GM21447 (cell line): ENCODE results near the gene JPH3.
"Not testable (repeated sequence)": the region's sequence is repeated elsewhere in the genome, so short reads cannot be mapped to it uniquely, and the experiment has no call there.

Experiments
- ATAC-seq: cut with Tn5 transposase; IDR thresholded peaks from one replicate; pipeline ENCODE4 v1.9.1; 2021; ENCODE audit not compliant: unreplicated experiment

JPH3 gene

DNA sequence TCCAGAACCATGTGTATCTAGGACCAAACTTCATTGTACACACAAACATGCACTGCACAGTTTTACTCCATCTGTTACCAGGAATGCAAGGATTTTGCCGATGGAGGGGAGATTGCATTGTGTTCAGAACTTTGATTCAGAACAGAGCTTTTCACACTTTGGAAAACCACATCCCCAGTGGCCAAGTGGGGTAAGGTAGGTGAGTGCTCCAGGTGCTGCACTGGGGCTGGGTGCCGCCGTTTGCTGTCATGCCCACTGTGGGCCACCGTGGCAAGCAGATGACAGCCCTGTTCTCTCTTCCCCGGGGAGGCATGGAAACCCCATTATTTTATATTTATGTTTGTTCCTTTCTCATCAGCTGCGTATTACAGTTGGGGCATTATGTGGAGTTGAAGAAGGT lies 29.3 kb upstream of the JPH3 start:
- ATAC-seq = no peak

DNA sequence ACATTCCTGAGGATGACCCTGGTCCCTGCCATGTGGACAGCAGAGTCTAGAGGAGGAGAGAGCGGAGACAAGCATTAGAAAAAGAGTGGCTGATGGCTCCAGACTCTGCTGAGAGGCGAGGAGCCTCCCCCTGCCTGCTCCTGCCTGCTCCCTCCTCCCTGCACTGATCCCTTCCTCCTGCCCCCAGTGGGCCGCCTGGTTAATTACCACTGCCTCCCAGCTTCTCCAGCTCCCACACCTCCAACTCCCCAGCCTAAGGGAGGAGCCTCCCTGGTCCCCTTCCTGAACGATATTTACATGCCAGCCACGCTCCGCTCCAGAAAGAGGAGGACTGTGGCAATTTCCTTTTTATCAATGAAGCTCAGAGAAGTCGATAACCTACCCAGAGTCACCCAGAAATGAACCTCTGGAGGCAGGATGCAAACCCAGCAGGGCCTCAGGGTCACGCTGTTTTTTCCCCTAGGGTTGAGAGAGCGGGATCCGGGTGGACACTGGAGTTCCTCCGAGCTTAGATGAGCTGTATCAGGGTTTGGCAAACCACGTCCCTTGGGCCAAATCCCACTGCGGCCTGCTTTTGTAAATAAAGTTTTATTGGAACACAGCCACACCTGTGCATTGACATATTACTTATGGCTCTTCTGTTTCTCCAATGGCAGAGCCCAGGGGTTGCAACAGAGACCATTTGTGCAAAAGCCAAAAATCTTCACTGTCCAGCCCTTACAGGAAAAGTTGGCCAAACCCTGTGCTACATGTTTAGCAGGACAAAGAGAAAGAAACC lies 27.1 kb upstream of the JPH3 start:
- no peak for ATAC-seq

DNA sequence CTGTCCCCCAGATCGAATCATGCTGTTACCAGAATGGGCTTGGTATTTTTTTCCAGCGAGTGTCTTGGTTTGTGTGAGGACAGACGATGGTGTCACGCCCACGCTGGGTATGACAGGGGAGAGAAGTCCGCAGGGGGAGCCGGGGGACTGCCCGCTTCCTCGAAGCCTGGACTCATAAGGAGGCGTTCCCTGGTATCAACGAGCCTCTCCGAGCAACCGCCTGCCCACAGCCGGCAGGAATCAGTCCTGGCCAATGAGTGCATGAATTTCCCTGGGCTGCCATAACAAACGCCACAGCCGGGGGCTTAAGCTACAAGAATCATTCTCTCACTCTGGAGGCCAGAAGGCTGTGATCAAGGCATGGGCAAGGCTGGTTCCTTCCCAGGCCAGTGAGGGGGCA lies 26.1 kb upstream of the JPH3 start:
- no peak for ATAC-seq

GRCh38 chr16:87578142-87578930 lies 24.0 kb upstream of the JPH3 start:
- not testable (repeated sequence) for ATAC-seq

GRCh38 chr16:87579691-87580090 lies 22.6 kb upstream of the JPH3 start:
- no peak for ATAC-seq

- no peak for ATAC-seq
Measured at GRCh38 chr16:87580855-87581261, 21.4 kb upstream of the JPH3 start.

- ATAC-seq = no peak
Measured at GRCh38 chr16:87581857-87582215, 20.5 kb upstream of the JPH3 start.

GRCh38 chr16:87582216-87582965 lies 19.9 kb upstream of the JPH3 start:
- ATAC-seq = no peak

DNA sequence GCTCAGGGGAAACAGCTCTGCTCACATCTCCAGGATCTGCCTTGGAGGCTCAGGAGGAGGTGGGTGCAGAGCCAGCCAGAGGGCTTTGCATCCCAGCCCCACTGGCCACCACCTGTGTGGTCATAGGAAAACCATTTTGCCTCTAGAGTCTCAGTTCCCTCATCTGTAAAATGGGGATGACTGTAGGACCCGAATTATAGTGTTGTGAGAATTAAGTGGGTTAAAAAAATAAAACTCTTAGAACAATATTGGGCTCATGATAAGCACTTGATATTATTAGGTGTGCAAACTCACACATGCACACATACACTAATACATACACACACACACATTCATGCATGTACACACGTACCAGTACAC lies 19.4 kb upstream of the JPH3 start:
- ATAC-seq = no peak

GRCh38 chr16:87583453-87584131 lies 18.7 kb upstream of the JPH3 start:
- no peak for ATAC-seq

DNA sequence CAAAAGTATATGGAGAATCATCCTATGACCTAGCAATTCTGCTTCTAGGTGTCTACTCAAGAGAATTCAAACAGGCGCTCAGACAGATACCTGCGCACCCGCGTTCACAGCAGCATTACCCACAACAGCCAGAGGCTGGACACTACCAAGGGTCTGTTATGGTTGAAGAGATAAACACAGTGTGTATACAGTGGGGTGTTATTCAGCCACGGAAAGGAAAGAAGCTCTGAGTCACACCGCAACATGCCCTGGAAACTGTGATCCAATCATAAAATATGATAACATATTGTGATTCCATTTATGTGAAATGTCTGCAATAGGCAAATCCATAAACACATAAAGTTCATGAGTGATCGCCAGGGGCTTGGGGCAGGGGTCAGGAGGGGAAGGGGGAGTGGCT lies 18.0 kb upstream of the JPH3 start:
- no peak for ATAC-seq

GRCh38 chr16:87584975-87585374 lies 17.3 kb upstream of the JPH3 start:
- ATAC-seq = no peak

DNA sequence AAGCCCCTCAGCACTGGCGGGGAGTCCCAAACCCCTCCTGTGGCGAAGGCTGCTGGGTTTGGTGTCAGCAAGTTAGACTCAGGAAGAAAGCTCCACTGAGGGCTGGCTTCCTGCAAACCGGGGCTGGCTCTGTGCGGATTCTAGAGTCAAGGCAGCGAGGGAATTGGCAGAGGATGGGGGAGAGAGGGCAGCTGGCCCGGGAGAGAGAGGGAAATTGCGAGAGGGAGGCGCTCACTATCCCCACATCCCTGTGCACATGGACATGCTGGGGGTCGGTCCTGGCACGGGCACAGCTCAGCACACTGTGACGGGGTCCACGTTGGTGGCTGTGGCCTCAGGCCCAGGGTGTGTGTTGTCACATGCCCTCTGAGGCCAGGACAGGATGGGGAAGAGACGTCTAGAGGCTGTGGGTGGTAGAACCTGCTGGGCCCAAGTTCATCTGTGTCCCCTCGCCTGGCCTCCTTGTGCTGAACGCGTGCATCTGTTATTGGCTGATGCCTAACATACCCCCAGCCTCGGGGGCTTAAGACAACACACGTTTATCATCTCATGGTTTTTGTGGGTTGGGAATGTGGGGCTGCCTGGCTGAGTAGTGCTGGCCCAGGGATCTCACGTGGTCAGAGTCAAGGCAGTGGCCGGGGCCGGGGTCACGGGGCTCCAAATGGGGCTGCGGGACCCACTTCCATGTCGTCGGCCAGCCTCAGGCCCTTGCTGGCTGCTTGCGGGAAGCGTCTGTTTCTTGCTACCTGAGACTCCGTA lies 16.7 kb upstream of the JPH3 start:
- ATAC-seq = no peak

DNA sequence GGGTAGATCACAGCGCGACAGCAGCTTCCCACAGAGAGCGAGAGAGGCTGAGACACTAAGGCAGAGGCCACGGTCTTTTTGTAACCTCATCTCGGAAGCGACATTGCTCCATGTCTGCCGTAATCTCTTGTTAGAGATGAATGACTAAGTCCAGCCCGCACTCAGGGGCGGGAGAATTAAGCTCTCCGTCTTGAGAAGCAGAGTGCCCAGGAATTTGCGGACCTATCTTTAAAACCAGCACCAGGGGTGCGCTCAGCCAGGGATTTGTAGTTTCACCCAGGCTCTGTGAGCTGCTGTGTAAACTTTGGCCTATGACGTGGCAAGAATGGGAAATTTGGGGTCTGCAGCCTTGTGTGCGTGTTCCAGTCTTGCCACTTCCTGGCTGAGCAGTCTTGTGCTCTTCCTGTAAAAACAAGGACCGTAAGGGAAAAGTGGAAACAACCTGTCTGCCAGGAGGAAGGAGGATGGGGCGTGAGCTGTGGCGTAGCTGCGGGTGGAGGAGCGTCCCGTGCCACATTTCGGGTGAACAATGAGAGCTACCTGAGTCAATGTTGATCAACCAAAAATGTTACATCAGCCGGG lies 16.0 kb upstream of the JPH3 start:
- no peak for ATAC-seq

- no peak for ATAC-seq
Measured at GRCh38 chr16:87587636-87588035, 14.7 kb upstream of the JPH3 start.

GRCh38 chr16:87592018-87592712 lies 10.1 kb upstream of the JPH3 start:
- ATAC-seq = no peak

- ATAC-seq = no peak
Measured at GRCh38 chr16:87593710-87594258, 8.5 kb upstream of the JPH3 start.

DNA sequence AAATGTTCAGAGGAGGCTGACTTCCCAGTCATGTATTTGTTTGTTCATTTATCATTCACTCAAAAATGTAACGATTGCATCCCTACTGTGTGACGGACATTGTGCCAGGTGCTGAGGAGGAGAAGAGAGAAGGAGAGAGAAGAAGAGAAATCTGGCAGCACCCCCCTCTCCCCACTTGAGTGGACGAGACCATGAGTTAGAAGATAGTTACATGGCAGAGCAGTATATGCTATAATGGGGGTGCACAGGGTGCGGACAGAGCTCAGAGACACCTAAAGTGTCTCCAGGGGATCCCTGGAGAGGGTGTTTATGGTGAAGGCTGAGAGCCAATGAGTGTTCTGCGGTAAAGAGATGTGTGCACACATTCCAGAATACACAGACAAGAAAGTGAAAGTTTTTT lies 6.6 kb upstream of the JPH3 start:
- ATAC-seq = no peak

DNA sequence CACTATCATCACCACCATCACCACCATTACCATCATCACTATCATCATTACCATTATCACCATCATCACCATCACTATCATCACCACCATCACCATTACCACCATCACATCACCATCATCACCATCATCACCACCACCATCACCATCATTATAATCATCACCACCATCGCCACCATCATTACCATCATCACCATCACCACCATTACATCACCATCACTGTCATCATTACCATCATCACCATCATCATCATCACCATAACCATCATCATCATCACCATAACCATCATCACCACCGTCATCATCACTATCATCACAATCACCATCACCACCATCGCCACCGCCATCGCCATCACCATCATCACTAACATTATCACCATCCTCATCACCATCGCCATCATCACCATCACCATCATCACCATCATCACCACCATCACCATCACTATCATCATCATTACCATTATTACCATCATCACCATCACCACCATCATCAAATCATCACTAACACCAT lies 4.9 kb upstream of the JPH3 start:
- ATAC-seq = no peak
